Spleen (tissue), 11 donors: ENCODE data around the gene SLC25A3. TPM values are rescaled to one million over a fixed set of nuclear protein-coding genes. Genes with fewer than 3 reads are reported as not detected.

Source experiments
- DNase-seq: peaks from one replicate; pipeline ENCODE4 v3.0.0-alpha.2; 2020
- H3K27ac ChIP-seq, 8 donors: fragments of 200-600 bp; sonication (generic) in 7 of 8; 1 replicate in 4 of 8; 2 replicates in 4 of 8; pipeline versions ENCODE4 v1.5.0 to v1.8.0; 2016 to 2021; ENCODE audit warnings: inconsistent platforms in 4 of 8, mild to moderate bottlenecking in 4 of 8, moderate library complexity in 1 of 8
- H3K27me3 ChIP-seq, 7 donors: fragments of 200-600 bp; sonication (generic) in 6 of 7; replicated peaks in 1 of 7; 1 replicate in 4 of 7; 2 replicates in 3 of 7; pipeline versions ENCODE4 v1.5.0 to v1.8.0; 2016 to 2021; ENCODE audit warnings: inconsistent platforms in 3 of 7, mild to moderate bottlenecking in 1 of 7
- H3K36me3 ChIP-seq, 6 donors: fragments of 200-600 bp; sonication (generic) in 5 of 6; 1 replicate in 4 of 6; 2 replicates in 2 of 6; pipeline versions ENCODE4 v1.5.0 to v1.8.0; 2016 to 2021; ENCODE audit warnings: inconsistent platforms in 2 of 6
- H3K4me1 ChIP-seq, 6 donors: fragments of 200-600 bp; sonication (generic) in 5 of 6; 1 replicate in 3 of 6; 2 replicates in 3 of 6; pipeline versions ENCODE4 v1.5.0 to v1.8.0; 2016 to 2021; ENCODE audit warnings: inconsistent platforms in 3 of 6
- H3K4me3 ChIP-seq, 8 donors: fragments of 200-600 bp; sonication (generic) in 7 of 8; 1 replicate in 4 of 8; 2 replicates in 4 of 8; pipeline versions ENCODE4 v1.5.0 to v1.8.0; 2016 to 2021; ENCODE audit warnings: inconsistent platforms in 4 of 8, mild to moderate bottlenecking in 4 of 8, moderate library complexity in 2 of 8
- H3K9me3 ChIP-seq, 8 donors: fragments of 200-600 bp; sonication (generic) in 7 of 8; 1 replicate in 4 of 8; 2 replicates in 4 of 8; pipeline versions ENCODE4 v1.5.0 to v1.8.0; 2016 to 2021; ENCODE audit warnings: inconsistent platforms in 4 of 8
- POLR2A ChIP-seq, 3 donors: fragments of 450-650 bp; IDR thresholded peaks; one replicate each; pipeline ENCODE4 v1.5.1; 2017; ENCODE audit warnings: antibody characterized with exemption in 3 of 3, mild to moderate bottlenecking in 1 of 3
- POLR2AphosphoS5 ChIP-seq, 3 donors: sonication (generic); formaldehyde crosslinking; IDR thresholded peaks; one replicate each; pipeline ENCODE4 v1.5.1; 2017; ENCODE audit warnings: antibody characterized with exemption in 3 of 3
- WGBS, 5 donors: extraction: QIAGEN DNeasy Blood & Tissue Kit in 3 of 5; methylation state at CpG; one replicate each; pipeline versions ENCODE4 v1.1.5 to v1.1.7; 2013 to 2018; 5-methylcytosine and 5-hydroxymethylcytosine counted together
- intact Hi-C: fragments of 100-400 bp; cut with DNase I; formaldehyde crosslinking; loops from one replicate; pipeline ENCODE4 v1.15.0; 2023; ENCODE audit warnings: low total_unique reads
- polyA plus RNA-seq, 3 donors: library from polyadenylated mRNA; stranded (reverse); fragments of 200-250 nt; gene quantifications; one replicate each; pipeline ENCODE4 v1.2.1, GENCODE V29; 2013
- total RNA-seq, 7 donors: library from RNA; depleted of rRNA in 3 of 7; stranded (reverse); fragments of >200 nt in 3 of 7; fragmentation: NEBNext Ultra II Directional in 4 of 7; extraction: Animal tissue kit (Norgen Biotek cat#: 25700) in 4 of 7; gene quantifications; one replicate each; pipeline versions ENCODE4 v1.1.0 to v1.2.1, GENCODE V29; 2016 to 2021
- TF ChIP-seq, protein P1 (sequence below), 11 experiments: fragments of 200-600 bp in 7 of 11; fragments of 450-650 bp in 4 of 11; sonication (generic) in 4 of 11; IDR thresholded peaks in 8 of 11; conservative IDR thresholded peaks in 3 of 11; 1 replicate in 7 of 11; 2 replicates in 4 of 11; pipeline versions ENCODE4 v1.4.0 to v1.8.0; 2016 to 2021; ENCODE audit warnings: antibody characterized with exemption in 11 of 11, inconsistent platforms in 4 of 11, mild to moderate bottlenecking in 1 of 11
- donor health status: healthy with polysubstance abuse.
- donor health status: DM: no; HTN: no; CAD: no; lungs with moderate emphysema.
- donor health status: DM: no; HTN: no; CAD: no.
- donor health status: Bipolar disorder and iron deficiency.
- donor health status: healthy.
- donor health status: DM: no; HTN: no; CAD: no.
- donor health status: DM: yes; HTN: yes; CAD: no.

Gene SLC25A3
- total and polyA plus RNA-seq, 10 donors: 246 to 443 (median 300) TPM

DNA sequence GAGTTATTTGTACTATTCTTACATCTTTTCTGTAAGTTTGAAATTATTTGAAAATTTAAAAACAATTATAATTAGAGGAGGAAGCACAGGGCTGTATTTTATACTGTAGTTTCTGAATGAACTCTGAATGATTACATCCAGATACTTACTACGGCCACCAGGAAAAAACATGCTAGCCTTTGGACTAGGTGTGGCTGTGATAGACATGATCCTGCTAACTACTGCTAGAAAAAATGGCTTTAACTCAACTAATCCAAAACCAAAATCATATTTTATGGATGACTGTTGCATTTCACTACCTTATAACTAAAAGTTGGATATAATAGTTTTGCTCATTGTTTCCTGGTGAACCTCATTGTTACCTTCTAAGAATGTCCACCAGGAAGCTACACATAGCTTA, 15.1 kb upstream of the SLC25A3 start:
- no peaks in the 10 kb centered on the region for H3K27me3 ChIP-seq
- intact Hi-C loops: no loop called here

DNA sequence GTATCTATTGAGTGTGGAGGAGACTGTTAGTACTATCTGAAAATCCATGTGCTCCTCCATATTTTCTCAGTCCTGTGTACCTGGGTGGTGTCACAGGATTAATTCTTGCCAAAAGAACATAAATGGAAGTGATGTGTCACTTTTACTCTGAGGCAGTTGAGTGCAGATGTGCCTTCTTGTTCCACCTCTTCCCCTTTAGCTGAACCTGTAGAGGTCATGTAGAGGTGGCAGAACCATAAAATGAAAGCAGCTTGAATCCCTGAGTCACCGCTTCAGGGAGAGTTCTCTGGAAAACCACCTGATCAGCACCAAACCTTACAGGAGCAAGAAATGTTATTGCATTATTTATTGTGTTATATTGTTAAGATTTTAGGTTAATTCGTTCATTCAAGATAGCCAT, 14.7 kb upstream of the SLC25A3 start:
- intact Hi-C loops: no loop called here
- WGBS, 5 donors: 78 to 84% (median 80%) methylated on average over 2 of the region's 2 CpGs

More for the DNA sequence above, 15.1 kb upstream of the SLC25A3 start:
- Histone ChIP-seq H3K36me3 (no peaks in the 10 kb centered on the region), H3K9me3 (no peaks in the 10 kb centered on the region), H3K4me3 (no peak overlapping the region), H3K27ac (no peak overlapping the region), H3K4me1 (no peaks in the 10 kb centered on the region)
- DNase-seq: no peak
- TF ChIP-seq, protein P1, sequence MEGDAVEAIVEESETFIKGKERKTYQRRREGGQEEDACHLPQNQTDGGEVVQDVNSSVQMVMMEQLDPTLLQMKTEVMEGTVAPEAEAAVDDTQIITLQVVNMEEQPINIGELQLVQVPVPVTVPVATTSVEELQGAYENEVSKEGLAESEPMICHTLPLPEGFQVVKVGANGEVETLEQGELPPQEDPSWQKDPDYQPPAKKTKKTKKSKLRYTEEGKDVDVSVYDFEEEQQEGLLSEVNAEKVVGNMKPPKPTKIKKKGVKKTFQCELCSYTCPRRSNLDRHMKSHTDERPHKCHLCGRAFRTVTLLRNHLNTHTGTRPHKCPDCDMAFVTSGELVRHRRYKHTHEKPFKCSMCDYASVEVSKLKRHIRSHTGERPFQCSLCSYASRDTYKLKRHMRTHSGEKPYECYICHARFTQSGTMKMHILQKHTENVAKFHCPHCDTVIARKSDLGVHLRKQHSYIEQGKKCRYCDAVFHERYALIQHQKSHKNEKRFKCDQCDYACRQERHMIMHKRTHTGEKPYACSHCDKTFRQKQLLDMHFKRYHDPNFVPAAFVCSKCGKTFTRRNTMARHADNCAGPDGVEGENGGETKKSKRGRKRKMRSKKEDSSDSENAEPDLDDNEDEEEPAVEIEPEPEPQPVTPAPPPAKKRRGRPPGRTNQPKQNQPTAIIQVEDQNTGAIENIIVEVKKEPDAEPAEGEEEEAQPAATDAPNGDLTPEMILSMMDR (IDR thresholded peaks at IDR 0.05 in 8 of 11, conservative IDR thresholded peaks at IDR 0.05 in 3 of 11): no peak
- TF ChIP-seq POLR2AphosphoS5 (IDR thresholded peaks at IDR 0.05) (no peak), POLR2A (IDR thresholded peaks at IDR 0.05) (no peak)
- WGBS, 5 donors: 87 to 100% (median 92%) methylated on average over 1 of the region's 1 CpG

DNA sequence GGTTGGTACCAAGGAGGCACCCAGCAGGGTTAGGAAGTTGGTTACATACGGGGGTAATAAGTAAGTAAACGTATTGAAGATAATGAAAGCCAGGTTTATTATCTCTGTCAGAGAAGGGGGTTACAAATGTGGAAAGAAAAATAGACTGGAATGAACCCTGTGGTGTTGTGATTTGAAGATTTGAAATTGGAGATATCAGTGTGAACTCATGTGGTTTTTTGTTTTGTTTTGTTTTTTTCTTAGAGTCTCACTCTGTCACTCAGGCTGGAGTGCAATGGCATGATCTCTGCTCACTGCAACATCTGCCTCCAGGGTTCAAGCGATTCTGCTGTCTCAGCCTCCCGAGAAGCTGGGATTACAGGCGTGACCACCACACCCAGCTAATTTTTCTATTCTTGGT, 14.1 kb upstream of the SLC25A3 start:
- intact Hi-C loops: no loop called here
- H3K36me3 ChIP-seq: no peaks in the 10 kb centered on the region
- no peak for DNase-seq
- no peak overlapping the region for H3K4me3 ChIP-seq
- no peaks in the 10 kb centered on the region for H3K4me1 ChIP-seq
- TF ChIP-seq, protein P1 (IDR thresholded peaks at IDR 0.05 in 8 of 11, conservative IDR thresholded peaks at IDR 0.05 in 3 of 11): no peak
- TF ChIP-seq POLR2AphosphoS5 (IDR thresholded peaks at IDR 0.05) (no peak), POLR2A (IDR thresholded peaks at IDR 0.05) (no peak)
- H3K27me3 ChIP-seq: no peaks in the 10 kb centered on the region
- 87 to 94% (median 90%) methylated on average over 5 of the region's 5 CpGs for WGBS, 5 donors
- no peak overlapping the region for H3K27ac ChIP-seq
- H3K9me3 ChIP-seq: no peaks in the 10 kb centered on the region

More for the DNA sequence above, 14.7 kb upstream of the SLC25A3 start:
- no peaks in the 10 kb centered on the region for H3K27me3 ChIP-seq
- no peaks in the 10 kb centered on the region for H3K9me3 ChIP-seq
- no peaks in the 10 kb centered on the region for H3K4me1 ChIP-seq
- no peaks in the 10 kb centered on the region for H3K36me3 ChIP-seq
- DNase-seq: no peak
- H3K27ac ChIP-seq: no peak overlapping the region
- no peak overlapping the region for H3K4me3 ChIP-seq
- TF ChIP-seq, protein P1 (IDR thresholded peaks at IDR 0.05 in 8 of 11, conservative IDR thresholded peaks at IDR 0.05 in 3 of 11): no peak
- TF ChIP-seq POLR2AphosphoS5 (IDR thresholded peaks at IDR 0.05): no peak
- TF ChIP-seq POLR2A (IDR thresholded peaks at IDR 0.05): no peak

DNA sequence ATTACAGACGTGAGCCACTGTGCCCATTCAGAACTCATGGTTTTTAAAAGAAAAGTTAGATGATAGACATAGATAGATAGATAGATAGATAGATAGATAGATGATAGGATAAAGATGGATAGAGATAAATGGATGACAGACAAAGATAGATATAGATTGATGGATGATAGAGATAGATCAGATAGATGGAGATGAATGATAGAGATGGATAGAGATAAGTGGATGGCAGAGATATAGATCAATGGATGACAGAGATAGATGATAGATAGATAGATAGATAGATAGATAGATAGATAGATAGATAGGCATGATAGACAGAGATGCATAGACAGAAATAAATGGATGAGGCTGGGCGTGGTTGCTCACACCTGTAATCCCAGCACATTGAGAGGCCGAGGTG, 13.7 kb upstream of the SLC25A3 start:
- no peak overlapping the region for H3K27ac ChIP-seq
- no peaks in the 10 kb centered on the region for H3K36me3 ChIP-seq
- no peak for DNase-seq
- H3K9me3 ChIP-seq: no peaks in the 10 kb centered on the region
- intact Hi-C loops: no loop called here
- TF ChIP-seq, protein P1 (IDR thresholded peaks at IDR 0.05 in 8 of 11, conservative IDR thresholded peaks at IDR 0.05 in 3 of 11): no peak
- TF ChIP-seq POLR2AphosphoS5 (IDR thresholded peaks at IDR 0.05): no peak
- no peak for TF ChIP-seq POLR2A (IDR thresholded peaks at IDR 0.05)
- H3K4me3 ChIP-seq: no peak overlapping the region
- H3K27me3 ChIP-seq: no peaks in the 10 kb centered on the region
- WGBS, 5 donors: 84 to 92% (median 90%) methylated on average over 3 of the region's 3 CpGs
- no peaks in the 10 kb centered on the region for H3K4me1 ChIP-seq
